ENCODE results near the gene RPL32. TPM values are rescaled to one million over a fixed set of nuclear protein-coding genes. Genes with fewer than 3 reads are reported as not detected.

RPL32 gene
- total RNA-seq, 4 donors from 2014 or later: 784 to 1,554 (median 1,100) TPM

DNA sequence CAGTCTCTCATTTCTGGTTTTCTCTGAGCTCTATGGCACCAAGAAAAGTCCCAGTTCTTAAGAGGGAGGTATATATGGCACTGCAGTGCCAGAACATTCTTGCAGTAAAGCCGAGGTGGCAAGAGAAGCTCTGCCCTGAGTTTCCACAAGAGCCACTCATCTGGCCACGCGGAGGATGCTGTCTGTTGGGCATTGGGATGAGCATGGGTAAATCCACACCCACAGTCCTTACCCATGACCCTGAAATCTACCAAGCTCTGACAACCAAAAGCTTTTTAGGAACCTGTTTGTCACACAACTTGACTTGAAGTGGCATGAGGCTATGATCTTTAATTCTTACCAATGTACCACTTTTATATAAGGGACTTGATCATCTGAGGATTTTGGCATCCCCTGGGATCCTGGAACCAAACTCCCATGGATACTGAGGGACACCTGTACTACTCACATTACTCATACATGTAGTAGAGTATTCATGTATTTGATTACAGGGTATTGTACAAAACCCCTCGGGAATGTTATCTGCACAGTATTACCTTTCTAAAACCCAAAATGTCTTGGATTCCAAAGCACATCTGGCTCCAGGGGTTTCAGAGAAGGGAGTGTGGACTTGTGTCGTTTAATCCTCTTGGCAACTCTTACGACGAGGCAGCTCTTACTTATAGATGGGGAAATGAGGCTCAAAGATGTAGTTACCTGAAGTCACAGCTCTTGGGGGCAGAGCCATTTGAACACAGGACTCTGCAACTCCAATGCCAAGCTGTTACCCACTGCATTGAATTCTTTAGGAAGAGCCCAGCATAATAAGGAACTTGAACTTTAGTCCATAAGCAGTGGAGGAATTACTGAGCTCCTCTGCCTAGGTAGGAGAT is 8.8 kb downstream of the RPL32 start:
- intact Hi-C loops (cut with DNase I): no loop called here

DNA sequence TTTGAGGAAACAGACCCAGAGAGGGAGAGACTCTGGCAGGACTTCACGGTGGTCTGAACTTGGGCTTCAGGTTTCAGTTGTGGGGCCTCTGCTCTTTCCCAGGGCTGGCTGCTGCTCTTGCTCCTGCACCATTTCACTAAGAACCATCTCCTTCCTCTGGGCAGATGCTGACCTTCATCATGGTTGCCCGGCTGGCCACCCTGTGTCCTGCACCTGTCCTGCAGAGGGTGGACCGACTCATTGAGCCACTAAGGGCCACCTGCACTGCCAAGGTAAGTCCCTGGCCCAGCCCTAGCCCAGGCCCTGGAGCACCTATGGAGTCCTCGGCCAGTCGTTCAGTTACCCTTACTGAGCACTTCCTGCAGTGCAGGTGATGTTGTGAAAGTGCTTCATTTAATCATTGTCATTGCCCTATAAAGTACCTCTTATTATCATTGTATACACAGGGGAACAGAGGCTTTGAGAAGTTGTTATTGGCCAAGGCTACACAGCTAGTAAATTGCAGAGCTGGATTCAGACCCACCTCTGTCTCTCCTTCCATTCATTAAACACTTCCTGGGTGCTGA is 10.0 kb downstream of the RPL32 start:
- Histone ChIP-seq H3K27ac (replicated peaks in 1 of 4) (no peak overlapping the region), H3K4me1 (peaks cover 0 to under 1% (median 0%) of the 10 kb centered on the region in 4 donors), H3K4me3 (no peak overlapping the region), H3K9me3 (no peaks in the 10 kb centered on the region), H3K36me3 (peaks cover 62 to 99% (median 95%) of the 10 kb centered on the region in 4 donors), H3K27me3 (no peaks in the 10 kb centered on the region)
- 70% methylated on average over 3 of the region's 5 CpGs for WGBS
- DNase-seq (ENCODE audit: extremely low spot score): no peak
- intact Hi-C loops (cut with DNase I): no loop called here
- TF ChIP-seq, protein P1, sequence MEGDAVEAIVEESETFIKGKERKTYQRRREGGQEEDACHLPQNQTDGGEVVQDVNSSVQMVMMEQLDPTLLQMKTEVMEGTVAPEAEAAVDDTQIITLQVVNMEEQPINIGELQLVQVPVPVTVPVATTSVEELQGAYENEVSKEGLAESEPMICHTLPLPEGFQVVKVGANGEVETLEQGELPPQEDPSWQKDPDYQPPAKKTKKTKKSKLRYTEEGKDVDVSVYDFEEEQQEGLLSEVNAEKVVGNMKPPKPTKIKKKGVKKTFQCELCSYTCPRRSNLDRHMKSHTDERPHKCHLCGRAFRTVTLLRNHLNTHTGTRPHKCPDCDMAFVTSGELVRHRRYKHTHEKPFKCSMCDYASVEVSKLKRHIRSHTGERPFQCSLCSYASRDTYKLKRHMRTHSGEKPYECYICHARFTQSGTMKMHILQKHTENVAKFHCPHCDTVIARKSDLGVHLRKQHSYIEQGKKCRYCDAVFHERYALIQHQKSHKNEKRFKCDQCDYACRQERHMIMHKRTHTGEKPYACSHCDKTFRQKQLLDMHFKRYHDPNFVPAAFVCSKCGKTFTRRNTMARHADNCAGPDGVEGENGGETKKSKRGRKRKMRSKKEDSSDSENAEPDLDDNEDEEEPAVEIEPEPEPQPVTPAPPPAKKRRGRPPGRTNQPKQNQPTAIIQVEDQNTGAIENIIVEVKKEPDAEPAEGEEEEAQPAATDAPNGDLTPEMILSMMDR (IDR thresholded peaks at IDR 0.05): no peak
- TF ChIP-seq POLR2AphosphoS5 (IDR thresholded peaks at IDR 0.05) (no peak), EP300 (IDR thresholded peaks at IDR 0.05) (no peak), POLR2A (IDR thresholded peaks at IDR 0.05; ENCODE audit: low read depth) (no peak)

More for the DNA sequence above, 8.8 kb downstream of the RPL32 start:
- no peak overlapping the region for H3K27ac ChIP-seq (replicated peaks in 1 of 4)
- WGBS: 86% methylated on average over 7 of the region's 7 CpGs
- no peak for DNase-seq (ENCODE audit: extremely low spot score)
- TF ChIP-seq, protein P1 (IDR thresholded peaks at IDR 0.05): no peak
- TF ChIP-seq POLR2AphosphoS5 (IDR thresholded peaks at IDR 0.05) (no peak), EP300 (IDR thresholded peaks at IDR 0.05) (no peak), POLR2A (IDR thresholded peaks at IDR 0.05; ENCODE audit: low read depth) (no peak)
- H3K9me3 ChIP-seq: no peaks in the 10 kb centered on the region
- H3K4me1 ChIP-seq: peaks cover 3 to 11% (median 8%) of the 10 kb centered on the region in 4 donors
- H3K27me3 ChIP-seq: no peaks in the 10 kb centered on the region
- H3K4me3 ChIP-seq: no peak overlapping the region
- H3K36me3 ChIP-seq: peaks cover 65 to 100% (median 97%) of the 10 kb centered on the region in 4 donors

DNA sequence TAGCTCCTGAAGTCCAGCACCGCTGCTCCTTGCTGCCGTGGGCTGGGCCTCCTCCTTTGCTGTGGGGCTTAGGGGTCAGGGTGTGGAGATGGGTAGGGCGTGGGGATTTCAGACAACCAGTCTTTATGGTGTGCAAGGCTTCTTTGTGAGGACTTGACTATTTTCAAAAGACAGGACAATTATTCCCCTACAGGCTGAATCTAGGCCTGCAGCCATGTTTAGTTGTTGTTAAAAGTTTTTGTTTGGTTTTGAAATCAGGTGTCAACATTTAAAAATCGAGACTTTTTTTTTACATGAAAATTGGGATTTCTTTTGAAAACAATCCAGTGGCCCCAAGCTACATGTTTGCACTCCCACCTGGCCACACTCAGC is 10.6 kb downstream of the RPL32 start:
- 94% methylated on average over 3 of the region's 4 CpGs for WGBS
- Histone ChIP-seq H3K4me3 (no peak overlapping the region), H3K9me3 (no peaks in the 10 kb centered on the region), H3K36me3 (peaks cover 57 to 99% (median 95%) of the 10 kb centered on the region in 4 donors), H3K4me1 (no peaks in the 10 kb centered on the region), H3K27ac (replicated peaks in 1 of 4) (no peak overlapping the region), H3K27me3 (no peaks in the 10 kb centered on the region)
- no peak for DNase-seq (ENCODE audit: extremely low spot score)
- intact Hi-C loops (cut with DNase I): no loop called here
- TF ChIP-seq, protein P1 (IDR thresholded peaks at IDR 0.05): peak in 1 of 3 experiments; percentile 28
- TF ChIP-seq POLR2A (IDR thresholded peaks at IDR 0.05; ENCODE audit: low read depth): no peak

DNA sequence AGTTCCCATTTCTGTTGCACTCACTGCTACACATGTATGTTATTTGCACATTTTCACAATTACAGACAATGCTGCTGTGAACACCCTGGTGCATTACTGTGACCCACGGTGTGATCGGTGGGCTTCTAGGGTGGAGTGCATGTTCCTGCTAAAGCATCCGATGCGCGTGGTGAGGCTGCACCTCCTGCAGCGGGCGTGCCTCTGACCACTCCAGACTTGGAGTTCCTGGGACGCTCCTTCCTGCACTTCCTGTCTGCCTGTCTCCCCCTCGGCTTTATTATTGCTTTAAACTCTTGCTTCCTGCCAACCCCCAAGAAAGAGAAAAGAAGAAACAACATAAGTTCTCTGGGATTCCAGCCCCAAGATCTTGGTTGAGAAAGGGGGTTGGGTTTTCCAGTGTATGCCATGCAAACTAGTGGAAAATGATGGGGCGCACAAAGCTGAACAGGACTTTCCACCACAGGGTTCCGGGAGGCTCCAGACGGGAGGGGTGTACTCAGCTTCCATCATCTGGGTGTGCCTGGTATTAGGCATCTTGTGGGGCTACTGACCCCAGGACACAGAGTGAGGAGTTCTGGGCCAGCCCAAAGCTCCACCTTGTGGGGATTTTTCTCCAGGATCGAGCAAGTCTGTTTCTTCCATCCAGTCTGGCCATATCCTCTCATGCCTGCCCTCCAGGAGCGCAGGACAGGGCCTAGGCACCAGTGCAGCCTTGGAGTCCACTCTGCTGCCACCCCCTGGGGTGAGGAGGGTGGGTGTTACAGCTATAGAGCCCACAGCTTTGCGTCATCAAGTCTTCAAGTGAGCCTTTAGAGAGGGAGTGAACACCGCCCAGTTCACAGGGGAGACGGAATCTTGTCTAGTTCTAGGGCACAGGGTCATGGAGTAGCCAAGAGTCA is 11.2 kb downstream of the RPL32 start:
- 81% methylated on average over 11 of the region's 17 CpGs for WGBS
- no peak overlapping the region for H3K27ac ChIP-seq (replicated peaks in 1 of 4)
- no peak overlapping the region for H3K4me3 ChIP-seq
- intact Hi-C loops (cut with DNase I): no loop called here
- H3K36me3 ChIP-seq: peaks cover 56 to 99% (median 95%) of the 10 kb centered on the region in 4 donors
- H3K9me3 ChIP-seq: no peaks in the 10 kb centered on the region
- no peaks in the 10 kb centered on the region for H3K27me3 ChIP-seq
- TF ChIP-seq POLR2AphosphoS5 (IDR thresholded peaks at IDR 0.05) (no peak), POLR2A (IDR thresholded peaks at IDR 0.05; ENCODE audit: low read depth) (no peak), EP300 (IDR thresholded peaks at IDR 0.05) (no peak)
- TF ChIP-seq, protein P1 (IDR thresholded peaks at IDR 0.05): no peak
- H3K4me1 ChIP-seq: no peaks in the 10 kb centered on the region
- no peak for DNase-seq (ENCODE audit: extremely low spot score)

Data from esophagus muscularis mucosa (tissue), 4 donors.